GM13976 (cell line): ENCODE data around the gene ROMO1.
"Not testable (repeated sequence)": the region's sequence is repeated elsewhere in the genome, so short reads cannot be mapped to it uniquely, and the experiment has no call there.

Source experiments
- DNase-seq: peaks from one replicate; pipeline ENCODE4 v3.0.0; 2012; ENCODE audit warnings: low spot score
- in situ Hi-C: fragments of 300-500 bp; cut with MboI; formaldehyde crosslinking; loops from one replicate; pipeline ENCODE4 v1.12.0; 2022; ENCODE audit warnings: low sequenced_read_pairs, mixed read lengths, inconsistent platforms; ENCODE audit not compliant: unreplicated experiment
- TF ChIP-seq, protein P1 (sequence below): IDR thresholded peaks from 2 replicates; pipeline ENCODE4 v1.5.1; 2012; ENCODE audit warnings: borderline replicate concordance, mild to moderate bottlenecking; ENCODE audit not compliant: insufficient read depth; ENCODE audit errors: extremely low read depth, missing control alignments, control extremely low read depth

Gene ROMO1

DNA sequence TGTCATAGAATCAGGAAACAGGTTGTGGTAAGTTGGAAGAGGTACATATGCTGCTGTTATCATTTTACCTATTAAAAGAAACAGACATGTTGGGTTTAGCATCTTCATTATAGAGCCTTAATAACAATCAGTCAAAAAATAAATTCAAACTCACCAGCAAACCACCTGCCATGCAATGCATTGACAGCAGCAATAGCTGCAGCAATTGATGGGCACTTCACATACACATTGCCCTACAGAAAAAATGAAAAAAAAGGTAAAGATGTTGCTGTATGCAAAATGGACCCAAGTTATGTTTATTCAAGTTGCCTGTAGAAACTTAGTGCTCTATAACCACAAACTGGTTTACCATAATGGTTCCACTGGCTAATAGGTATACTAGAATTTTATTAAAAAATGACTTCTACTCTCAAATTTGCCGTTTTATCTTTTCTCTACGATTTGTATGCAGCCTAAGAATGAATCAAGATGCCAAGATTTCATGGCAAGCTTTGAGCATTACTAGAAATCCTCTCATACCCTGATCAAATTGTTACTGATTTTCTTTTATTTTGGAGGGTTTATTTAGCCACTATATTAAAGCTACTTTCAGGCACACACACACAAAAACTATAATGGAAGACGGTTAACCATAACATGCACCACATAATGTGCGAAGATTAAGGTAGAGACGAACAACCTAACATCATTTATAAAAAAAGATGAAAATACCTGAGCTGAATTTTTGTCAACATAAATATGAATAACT, 5.5 kb downstream of the ROMO1 start:
- TF ChIP-seq, protein P1, sequence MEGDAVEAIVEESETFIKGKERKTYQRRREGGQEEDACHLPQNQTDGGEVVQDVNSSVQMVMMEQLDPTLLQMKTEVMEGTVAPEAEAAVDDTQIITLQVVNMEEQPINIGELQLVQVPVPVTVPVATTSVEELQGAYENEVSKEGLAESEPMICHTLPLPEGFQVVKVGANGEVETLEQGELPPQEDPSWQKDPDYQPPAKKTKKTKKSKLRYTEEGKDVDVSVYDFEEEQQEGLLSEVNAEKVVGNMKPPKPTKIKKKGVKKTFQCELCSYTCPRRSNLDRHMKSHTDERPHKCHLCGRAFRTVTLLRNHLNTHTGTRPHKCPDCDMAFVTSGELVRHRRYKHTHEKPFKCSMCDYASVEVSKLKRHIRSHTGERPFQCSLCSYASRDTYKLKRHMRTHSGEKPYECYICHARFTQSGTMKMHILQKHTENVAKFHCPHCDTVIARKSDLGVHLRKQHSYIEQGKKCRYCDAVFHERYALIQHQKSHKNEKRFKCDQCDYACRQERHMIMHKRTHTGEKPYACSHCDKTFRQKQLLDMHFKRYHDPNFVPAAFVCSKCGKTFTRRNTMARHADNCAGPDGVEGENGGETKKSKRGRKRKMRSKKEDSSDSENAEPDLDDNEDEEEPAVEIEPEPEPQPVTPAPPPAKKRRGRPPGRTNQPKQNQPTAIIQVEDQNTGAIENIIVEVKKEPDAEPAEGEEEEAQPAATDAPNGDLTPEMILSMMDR = no peak
- in situ Hi-C loops = no loop called here
- no peak for DNase-seq

DNA sequence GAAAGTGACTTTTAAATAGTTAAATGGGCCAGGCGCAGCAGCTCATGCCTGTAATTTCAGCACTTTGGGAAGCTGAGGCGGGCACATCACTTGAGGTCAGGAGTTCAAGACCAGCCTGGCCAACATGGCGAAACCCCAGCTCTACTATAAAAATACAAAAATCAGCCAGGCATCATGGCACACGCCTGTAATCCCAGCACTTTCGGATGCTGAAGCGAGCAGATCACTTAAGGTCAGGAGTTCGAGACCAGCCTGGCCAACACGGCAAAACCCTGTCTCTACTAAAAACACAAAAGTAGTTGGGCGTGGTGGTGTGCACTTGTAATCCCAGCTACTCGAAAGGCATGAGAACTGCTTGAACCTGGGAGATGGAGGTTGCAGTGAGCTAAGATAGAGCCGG, 6.7 kb downstream of the ROMO1 start:
- DNase-seq, in situ Hi-C loops: not testable (repeated sequence)

DNA sequence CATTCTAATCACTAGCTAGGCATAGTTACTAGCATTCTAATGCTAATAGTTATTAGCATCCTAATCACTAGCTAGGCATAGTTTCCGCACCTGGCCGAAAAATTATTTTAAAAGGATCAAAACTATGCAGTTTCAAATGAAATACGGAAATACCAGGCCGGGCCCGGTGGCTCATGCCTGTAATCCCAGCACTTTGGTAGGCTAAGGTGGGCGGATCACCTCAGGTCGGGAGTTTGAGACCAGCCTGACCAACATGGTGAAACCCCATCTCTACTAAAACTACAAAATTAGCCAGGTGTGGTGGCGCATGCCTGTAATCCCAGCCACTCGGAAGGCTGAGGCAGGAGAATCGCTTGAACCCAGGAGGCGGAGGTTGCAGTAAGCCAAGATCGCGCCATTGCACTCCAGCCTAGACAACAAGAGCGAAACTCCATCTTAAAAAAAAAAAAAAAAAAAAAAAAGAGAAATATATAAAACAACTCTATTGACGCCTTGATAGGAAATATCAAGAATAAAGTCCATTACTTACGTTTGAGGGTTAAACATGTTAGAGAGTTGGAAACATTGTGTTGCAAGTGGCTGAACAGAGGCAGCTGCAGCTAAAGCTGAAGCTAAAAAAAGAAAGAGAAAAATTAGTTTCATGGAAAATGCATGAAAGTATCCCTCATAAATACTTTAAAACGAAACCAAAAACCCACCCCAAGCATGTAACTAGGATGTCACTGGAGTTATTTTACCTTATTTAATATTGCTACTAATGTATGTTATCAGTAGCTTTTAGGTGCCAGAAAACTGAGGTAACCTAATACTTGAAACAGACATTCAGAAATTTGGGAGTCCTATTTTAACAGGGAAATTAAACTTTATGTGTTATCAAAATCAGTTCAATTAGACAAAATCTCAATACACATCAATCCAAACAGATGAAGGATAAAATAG, 7.7 kb downstream of the ROMO1 start:
- DNase-seq, in situ Hi-C loops: not testable (repeated sequence)

DNA sequence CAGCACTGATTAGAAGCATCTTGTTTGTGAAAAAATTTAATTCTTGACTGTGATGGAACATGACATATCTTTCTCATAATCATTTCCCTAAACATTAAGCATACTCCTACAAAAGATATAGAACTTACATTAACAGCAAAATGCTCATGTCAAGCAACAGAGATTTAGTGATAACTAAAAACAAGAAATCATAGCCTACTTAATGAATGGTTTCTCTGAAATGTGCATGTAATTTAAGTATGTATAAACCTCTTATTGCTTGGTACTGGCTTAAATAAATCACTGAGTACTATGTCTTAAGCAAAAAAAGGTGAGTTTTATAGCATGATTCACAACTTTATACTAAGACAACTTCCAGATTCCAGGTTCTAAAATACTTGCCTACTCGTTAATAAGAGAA, 9.3 kb downstream of the ROMO1 start:
- in situ Hi-C loops = no loop called here
- TF ChIP-seq, protein P1 = no peak

DNA sequence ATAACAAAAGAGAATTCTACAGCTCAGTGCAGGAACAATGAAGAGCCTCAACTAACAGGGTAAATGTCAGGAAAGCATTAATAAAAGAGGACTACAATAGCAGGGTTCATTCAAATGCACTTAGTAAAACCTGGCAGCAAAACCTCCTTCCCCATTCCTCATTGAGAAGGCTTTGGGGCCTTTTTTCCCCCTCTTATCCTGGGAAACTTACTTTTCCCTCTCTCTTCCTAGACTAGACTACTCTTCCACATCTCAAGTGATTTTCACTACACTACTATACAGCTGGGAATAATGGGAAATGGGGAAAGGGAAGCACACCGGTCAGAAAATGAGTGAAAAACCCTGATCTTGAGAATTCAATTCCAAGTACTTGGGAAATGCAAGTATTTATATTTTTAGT, 10.1 kb downstream of the ROMO1 start:
- no peak for DNase-seq
- TF ChIP-seq, protein P1 = no peak
- in situ Hi-C loops = no loop called here

More for the DNA sequence above, 9.3 kb downstream of the ROMO1 start:
- no peak for DNase-seq

DNA sequence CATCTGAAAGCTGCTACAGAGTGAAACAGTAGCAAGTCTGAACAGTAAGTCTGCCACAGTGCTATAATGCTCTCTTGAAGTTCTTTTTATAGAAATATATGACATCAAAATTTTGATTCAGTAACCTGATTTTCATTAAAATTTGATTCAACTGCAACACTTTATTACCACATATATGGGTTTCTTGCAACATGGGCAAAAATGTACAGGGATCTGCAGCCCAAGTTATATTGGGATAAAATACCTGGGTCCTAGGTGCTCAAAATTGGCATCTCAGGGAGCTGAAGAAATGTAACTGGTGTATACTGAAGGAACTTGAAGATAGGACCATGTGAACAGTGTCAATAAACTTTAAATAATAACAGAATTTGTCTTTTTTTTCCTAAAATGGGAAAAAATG, 10.8 kb downstream of the ROMO1 start:
- TF ChIP-seq, protein P1 = no peak
- no peak for DNase-seq
- in situ Hi-C loops = no loop called here

DNA sequence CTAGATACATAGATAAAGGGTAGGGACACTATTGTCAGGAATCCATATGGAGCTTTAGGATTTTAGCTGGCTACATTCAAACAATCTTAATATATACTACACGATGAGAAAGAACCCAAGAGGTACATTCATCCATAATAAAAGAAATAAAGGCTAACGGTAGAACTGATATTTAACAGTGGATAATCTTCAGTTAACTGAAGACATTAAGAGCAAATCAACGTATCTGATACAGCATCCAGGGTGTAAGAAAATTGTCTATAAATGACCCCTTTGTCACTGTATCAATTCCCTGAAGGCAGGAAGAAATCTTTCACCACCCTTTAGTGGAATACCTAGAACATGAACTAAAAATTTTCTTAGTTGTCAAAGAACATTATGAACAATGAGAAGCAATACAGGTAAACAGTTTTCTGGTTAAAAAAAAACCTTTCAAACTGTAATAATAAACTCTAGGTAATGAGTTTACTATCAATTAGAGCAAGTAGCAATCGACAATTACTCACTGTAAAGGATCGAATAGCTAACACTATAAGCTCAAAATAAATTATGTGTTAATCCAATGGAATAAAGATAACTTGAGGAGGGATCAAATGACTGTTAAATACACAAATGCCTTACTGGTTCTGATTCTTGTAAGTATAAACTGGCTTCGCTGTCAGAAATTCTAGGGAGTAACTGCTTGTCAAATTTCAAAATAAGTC, 11.8 kb downstream of the ROMO1 start:
- in situ Hi-C loops = no loop called here
- DNase-seq = no peak
- TF ChIP-seq, protein P1 = no peak
